GM21576 (cell line): ENCODE data around the gene TBC1D22A.

ENCODE experiments used
- ATAC-seq: cut with Tn5 transposase; IDR thresholded peaks from one replicate; pipeline ENCODE4 v1.9.1; 2021; ENCODE audit warnings: mild to moderate bottlenecking, moderate library complexity; ENCODE audit not compliant: unreplicated experiment

Gene TBC1D22A

GRCh38 chr22:47051441-47052071 is 289.1 kb downstream of the TBC1D22A start:
- no peak for ATAC-seq

- ATAC-seq = no peak
Measured at GRCh38 chr22:47052236-47053012, 290.0 kb downstream of the TBC1D22A start.

GRCh38 chr22:47053013-47053725 is 290.7 kb downstream of the TBC1D22A start:
- no peak for ATAC-seq

DNA sequence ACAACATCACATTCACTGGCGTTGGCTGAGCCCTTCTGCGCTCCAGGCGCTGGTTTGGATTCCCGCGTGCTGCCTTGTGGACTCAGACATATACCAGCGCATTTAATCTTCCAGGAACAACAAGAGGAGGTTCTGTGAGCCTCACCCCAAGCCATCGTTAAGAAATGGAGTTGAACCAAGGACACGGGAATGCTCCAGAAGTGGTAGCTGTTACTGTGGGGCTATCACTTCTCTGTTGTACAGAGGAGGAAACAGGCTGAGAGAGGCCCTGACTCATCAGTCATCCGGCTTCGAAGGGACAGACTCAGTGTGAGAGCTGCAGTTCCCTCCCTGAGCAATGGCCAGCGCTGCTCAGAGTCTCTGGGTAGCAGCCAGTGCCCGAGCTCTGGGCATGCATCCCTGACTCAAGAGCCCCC is 291.3 kb downstream of the TBC1D22A start:
- no peak for ATAC-seq

DNA sequence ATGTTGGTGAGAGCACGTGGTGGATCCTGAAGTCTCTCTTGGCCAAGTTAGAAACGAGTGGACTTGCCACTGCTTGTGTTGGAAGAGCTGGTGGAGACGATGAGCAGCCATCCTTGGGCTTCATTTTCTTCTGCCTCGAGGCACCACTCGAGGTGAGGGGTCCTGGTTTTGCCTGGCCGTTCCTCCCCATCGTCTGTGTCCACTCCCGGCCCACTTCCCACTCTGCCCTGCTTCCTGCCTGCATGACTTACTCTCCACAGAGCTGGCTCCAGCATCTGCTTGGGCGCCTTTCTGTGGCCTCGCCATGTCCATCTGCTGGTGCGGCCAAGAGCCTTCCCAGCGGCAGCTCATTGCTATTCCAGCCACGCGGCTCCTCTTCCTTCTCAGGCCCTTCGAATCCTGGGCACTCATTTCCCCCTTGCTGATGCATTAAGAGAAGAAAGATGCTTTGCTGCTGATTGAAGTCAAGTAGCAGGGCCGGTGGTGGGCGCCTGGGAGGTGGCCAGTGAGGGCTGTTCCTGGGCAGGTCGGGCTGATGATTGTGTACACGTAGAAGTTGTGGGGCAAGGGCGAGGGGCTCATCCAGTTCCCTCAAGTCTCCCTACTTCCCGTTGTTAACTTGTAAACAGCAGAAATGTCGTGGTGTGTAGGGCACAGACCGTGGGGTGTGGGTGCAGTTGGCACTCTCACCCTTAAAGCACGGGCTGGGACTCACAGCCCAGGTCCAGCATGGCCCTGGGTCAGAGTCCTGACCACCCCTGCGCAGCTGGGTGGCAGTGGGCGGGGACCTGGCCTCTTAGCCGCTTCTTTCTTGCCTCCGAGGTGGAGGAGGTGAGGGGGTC is 292.0 kb downstream of the TBC1D22A start:
- ATAC-seq = no peak

GRCh38 chr22:47055073-47055355 is 292.6 kb downstream of the TBC1D22A start:
- ATAC-seq = no peak

DNA sequence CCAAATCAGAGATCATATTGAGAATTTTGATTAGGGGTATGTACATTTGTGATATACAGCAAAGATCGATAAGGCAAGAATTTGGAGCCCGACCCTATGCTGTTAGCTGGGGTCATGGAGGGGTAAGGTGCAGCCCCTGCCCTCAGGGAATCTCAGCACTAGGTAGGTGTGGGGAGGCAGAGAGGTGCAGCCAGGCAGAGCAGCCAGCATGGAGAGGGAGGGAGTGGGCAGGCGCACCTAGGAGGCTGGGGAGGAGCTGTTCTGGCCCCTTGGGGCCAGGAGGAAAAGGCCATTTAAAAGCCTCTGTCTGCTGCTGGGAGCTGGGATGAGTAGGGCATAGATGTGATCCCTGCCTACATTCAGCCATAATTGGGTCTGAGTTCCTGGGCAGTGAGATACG is 293.0 kb downstream of the TBC1D22A start:
- ATAC-seq = no peak

DNA sequence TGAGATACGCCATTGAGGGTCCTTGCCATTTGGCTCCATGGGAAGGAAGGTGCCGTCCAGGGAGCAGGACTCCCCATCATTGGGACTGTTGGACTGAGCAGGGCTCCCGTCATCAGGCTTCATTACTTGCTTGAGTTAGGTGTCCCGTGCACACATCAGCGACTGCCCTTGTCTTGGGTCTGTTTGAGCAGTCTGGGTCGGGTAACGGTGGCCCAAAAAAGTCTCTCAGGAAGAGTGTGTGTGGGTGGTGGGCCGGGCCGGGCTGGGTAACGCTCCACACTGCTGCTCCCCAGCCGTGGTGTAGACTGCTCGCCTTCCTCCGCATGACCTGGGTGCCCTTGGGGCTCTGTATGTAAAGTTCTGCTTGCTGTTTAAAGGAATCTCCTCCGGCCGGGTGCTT is 293.5 kb downstream of the TBC1D22A start:
- ATAC-seq = no peak

DNA sequence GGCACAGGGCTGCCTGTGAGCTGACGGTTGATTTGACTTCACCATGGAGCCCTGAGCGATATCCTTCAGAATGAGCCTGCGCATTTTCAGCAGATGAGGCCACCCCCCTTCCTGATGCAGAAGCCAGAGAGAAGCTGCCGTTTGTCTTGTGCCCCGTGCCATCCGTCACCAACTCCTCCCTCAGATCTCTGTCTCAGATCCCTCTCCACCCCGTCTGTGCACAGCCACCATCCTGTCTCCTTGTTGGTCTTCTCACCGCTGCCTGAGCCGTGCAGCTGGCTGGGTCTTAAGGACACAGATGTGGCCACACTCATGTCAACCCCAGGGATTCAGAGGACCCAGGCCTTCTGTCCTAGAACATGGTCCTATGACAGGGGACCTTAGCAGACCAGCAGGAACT is 293.9 kb downstream of the TBC1D22A start:
- no peak for ATAC-seq

GRCh38 chr22:47056776-47057470 is 294.5 kb downstream of the TBC1D22A start:
- no peak for ATAC-seq

DNA sequence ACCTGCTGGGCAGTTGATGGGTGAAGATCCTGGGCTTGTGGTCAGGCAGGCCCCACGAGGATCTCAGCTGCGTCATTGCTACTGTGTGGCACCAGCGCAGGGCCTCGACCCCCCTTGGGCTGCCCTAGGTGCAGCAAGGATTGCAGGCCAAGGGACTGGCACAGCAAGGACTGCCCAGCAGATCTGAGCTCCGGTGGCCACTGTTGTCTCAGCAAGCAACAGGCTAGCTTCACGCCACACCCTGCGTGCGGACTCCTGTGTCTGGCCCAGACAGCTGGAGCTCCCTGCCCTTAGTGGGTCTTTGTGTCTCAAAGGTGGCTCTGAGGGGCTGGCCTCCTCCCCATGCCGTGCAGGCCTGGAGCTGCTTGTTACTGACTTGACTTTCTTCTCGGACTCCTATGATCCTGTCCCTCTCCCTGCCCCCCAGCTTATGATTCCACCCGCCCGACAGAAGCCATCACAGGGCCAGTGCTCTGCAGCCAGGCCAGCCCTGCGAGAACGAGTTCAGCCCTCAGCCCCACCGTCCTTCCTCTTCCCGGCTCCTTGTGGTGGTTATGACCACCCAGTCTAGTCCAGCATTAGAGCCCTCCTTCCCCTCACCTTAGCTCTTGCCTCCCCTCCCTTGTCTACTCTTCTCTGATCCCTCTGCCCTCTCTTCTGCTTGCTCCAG is 295.6 kb downstream of the TBC1D22A start:
- ATAC-seq = no peak

GRCh38 chr22:47059076-47059475 is 296.6 kb downstream of the TBC1D22A start:
- no peak for ATAC-seq

GRCh38 chr22:47059701-47060161 is 297.3 kb downstream of the TBC1D22A start:
- ATAC-seq = no peak

GRCh38 chr22:47060718-47061117 is 298.3 kb downstream of the TBC1D22A start:
- ATAC-seq = no peak

DNA sequence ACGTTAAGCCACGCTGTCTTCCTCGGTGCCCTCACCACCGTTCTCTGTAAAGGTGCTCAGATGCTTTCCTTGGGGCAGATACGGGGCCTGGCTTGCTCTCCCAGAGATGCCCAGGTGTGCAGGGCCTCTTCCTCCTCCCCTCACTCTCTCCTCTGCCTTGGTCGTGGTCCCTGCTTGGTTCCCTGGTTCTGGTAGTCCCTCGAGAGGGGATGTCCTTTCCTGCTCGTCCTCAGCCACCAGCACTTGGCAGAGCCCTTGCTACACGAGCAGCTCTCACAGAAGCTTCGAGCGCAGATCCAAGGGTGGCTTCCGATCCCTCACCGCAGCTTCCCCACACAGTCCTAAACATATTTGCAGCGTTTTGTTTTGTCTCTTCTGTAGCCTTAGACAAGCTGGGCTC is 298.8 kb downstream of the TBC1D22A start:
- no peak for ATAC-seq

- ATAC-seq = no peak
Measured at GRCh38 chr22:47062126-47062525, 299.7 kb downstream of the TBC1D22A start.

DNA sequence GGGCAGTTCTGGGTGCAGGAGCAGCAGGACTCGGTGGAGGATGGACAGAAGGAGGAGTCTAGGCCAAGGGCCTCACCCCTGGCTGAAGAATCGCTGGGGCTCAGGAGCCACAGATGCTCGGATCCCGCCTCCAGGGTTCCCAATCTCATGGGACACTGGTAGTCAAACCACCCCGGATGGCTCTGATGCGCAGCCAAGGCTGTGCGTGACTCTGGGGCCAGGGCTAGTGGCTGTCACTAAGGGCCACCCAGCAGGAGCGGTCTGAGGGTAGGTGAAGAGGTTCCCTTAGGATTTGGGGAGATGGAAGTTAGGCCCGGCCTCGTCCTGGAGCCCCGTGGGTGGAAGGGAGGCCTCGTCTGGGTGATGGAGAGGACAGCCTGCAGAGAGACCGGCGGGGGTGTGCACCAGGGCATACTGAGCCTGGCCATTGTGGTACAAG is 300.6 kb downstream of the TBC1D22A start:
- ATAC-seq = no peak

DNA sequence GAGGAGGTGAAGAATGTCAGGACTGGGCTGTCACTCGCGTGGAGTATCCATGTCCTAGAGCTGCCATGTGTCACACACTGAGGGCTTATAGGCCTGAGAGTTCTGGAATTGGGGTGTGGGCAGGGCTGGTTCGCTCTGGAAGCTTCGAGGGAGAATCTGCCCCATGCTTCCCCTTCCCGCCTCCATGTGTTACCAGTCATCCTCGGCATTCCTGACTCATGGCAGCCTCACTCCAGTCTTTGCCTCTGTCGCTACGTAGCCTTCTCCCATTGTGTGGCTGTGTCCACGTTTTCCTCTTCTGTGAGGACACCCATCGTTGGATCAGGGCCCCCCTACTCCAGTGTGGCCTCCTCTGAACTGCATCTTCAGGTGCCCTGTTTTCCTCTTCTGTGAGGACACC is 301.2 kb downstream of the TBC1D22A start:
- no peak for ATAC-seq

DNA sequence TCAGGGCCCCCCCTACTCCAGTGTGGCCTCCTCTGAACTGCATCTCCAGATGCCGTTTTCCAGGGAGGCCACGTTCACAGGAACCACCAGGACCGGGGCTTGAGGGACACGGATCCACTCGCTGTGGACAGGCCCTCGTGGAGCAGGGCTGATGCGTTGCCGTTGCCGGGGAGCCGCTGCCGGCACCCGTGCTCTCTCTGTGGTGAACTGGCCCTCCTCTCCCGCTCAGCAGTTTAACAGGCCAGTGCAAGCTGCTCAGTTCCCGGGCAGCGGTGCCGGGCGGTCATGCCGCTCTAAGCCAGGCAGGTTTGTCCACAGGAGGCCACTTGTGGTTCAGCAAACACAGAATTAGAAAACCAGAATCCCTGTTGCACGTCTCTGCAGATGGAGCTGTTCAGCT is 301.6 kb downstream of the TBC1D22A start:
- no peak for ATAC-seq

DNA sequence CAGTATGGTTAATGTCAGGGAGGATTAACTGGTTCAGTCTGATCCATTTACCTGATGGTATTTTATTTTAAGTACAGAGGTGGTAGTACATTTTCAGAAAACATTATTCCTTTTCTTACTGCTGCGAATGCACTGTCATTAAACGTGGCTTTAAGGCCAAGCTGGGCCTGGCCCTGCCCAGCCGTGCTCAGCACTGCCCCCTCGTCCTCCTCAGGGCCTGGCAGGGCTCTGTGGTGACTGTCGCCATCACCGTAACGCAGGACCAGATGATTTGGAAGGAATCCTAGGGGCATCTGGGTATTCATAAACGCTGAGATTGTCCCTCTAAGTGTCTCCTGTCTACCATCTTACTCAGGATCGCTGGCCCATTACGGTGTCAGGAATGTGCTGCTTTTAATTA is 302.0 kb downstream of the TBC1D22A start:
- no peak for ATAC-seq
